Hepatocyte (in vitro differentiated cells): ENCODE measurements around the gene ARSB.

Source experiments
- CTCF ChIP-seq: fragments of 200-600 bp; sonication (generic); IDR thresholded peaks from 2 replicates; pipeline ENCODE4 v1.5.1; 2016; ENCODE audit warnings: antibody characterized with exemption, mild to moderate bottlenecking; ENCODE audit not compliant: poor library complexity
- EZH2 ChIP-seq: fragments of 200-600 bp; sonication (generic); IDR thresholded peaks from 2 replicates; pipeline ENCODE4 v1.6.1; 2016; ENCODE audit warnings: antibody characterized with exemption, mild to moderate bottlenecking, borderline replicate concordance
- EZH2phosphoT487 ChIP-seq: fragments of 200-600 bp; sonication (generic); IDR thresholded peaks from one replicate; pipeline ENCODE4 v1.6.1; 2018; ENCODE audit warnings: antibody characterized with exemption, mild to moderate bottlenecking, low read depth, moderate library complexity; ENCODE audit not compliant: unreplicated experiment, severe bottlenecking

GRCh38 chr5:79031485-79031867 is 46.4 kb upstream of the ARSB start:
- TF ChIP-seq CTCF (no peak), EZH2phosphoT487 (no peak), EZH2 (no peak)
